HG03439 (cell line): ENCODE results near the gene ZNF629.

Experiments used
- ATAC-seq: cut with Tn5 transposase; IDR thresholded peaks from one replicate; pipeline ENCODE4 v1.9.1; 2021; ENCODE audit warnings: mild to moderate bottlenecking, moderate library complexity; ENCODE audit not compliant: unreplicated experiment

Gene ZNF629

DNA sequence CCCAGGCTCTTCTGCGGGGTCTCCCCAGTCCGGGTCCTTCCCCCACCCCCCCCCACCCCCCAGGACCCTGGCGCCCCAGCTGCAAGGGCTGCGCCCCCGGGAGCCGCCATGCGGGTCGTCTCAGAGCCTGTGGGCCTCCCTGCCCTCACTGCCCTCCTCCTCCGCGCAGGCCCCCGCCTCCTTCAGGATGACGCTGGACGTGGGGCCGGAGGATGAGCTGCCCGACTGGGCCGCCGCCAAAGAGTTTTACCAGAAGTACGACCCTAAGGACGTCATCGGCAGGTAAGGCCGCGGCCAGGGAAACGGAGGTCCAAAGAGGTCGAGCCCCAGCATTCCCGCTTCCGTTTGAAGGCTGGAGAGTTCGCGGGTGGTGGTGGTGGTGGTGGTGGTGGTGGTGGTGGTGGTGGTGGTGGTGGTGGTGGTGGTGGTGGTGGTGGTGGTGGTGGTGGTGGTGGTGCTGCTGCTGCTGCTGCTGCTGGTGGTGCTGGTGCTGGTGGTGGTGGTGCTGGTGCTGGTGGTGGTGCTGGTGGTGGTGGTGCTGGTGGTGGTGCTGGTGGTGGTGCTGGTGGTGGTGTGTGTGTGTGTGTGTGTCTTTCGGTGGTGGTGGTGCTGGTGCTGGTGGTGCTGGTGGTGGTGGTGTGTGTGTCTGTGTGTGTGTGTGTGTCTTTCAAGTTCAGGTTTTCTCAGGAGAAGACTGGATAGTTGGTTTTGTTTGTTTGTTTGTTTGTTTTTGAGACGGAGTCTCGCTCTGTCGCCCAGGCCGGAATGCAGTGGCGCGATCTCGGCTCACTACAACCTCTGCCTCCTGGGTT is 38.2 kb downstream of the ZNF629 start:
- peak; percentile 11 for ATAC-seq

DNA sequence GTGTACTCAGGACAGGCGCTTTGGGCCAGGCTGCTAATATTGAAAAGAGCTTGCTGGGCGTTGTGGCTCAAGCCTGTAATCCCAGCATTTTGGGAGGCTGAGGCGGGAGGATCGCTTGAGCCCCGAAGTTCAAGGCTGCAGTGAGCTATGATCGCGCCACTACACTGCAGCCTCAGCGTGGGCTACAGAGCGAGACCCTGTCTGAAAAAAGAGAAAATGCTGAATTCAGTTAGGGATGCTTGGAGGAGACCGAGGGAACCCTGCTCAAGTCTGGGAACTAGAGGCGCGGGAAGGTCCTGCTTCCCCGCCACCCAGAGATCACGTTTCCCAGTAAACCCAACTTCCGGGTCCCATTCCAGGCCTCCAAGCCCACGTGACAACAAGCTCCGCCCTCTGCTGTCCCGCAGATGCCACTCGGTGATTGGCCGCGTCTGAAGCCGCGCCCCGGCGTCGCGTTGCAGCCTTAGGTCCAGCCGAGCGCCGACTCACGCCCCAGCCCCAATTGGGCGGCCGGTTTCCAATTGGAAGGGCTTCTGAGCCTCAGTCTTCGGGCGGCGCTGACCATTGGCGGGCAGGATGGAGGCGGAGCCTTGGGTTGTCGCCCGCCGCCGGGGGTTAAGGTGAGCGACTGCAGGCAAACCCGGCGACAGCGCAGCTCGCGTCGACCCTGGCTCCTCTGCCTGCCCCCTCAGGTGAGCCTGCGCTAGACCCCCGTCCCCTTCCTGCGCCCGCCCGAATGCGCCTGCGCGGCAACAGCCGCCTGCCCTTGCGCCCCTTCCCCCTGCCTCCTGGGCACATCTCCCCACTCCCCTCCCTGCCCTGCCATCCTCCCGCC is 39.0 kb downstream of the ZNF629 start, which contains the start of gene PHKG2:
Gene PHKG2, plus strand, starts transcription at position 627 of the 835 bp plus-strand sequence. CDS start 396 bp downstream, outside the sequence.
- peak; percentile 95 for ATAC-seq

DNA sequence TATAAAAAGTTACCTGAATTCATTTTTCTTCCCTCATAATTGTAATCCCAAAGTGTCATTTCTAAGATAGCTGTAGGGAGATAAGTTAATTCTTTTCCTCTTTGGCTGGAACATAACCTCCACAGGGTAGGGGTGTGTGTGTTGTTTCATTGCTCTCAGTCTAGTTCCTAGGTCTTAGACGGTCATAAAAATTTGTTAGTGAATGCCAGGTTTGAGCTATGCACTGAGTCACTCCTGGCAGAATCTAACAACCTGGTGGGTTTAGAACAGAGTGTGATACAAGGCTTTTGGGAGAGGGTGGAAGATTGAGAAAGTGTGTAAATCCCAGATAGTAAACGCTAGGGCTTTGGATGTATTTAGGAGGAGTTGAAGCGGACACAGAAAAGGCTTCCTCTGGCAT is 39.7 kb downstream of the ZNF629 start:
- ATAC-seq = no peak

DNA sequence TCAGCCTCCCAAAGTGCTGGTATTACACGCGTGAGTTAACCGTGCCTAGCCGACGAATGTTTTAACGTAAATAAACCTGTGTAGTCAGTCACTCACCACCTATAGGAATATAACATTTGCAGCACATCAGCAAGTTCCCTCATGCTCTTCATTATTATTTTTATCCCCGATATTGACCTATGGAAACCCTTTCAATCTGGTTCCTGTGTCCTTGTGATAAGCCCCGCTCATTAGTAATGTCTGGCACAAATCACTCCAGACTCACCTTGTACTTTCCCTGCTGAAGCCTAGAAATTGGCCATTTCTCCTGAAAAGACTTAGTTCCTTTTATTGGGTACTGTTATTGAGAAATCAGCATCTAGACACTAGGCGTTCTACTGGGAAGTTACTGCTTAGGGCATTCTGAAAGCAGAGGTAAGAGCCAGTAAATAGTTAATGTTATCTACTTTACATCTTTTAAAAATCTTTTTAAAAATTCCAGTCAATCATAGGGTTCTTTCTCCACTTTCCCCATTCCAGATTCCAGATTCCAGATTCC is 40.3 kb downstream of the ZNF629 start:
- ATAC-seq = no peak

DNA sequence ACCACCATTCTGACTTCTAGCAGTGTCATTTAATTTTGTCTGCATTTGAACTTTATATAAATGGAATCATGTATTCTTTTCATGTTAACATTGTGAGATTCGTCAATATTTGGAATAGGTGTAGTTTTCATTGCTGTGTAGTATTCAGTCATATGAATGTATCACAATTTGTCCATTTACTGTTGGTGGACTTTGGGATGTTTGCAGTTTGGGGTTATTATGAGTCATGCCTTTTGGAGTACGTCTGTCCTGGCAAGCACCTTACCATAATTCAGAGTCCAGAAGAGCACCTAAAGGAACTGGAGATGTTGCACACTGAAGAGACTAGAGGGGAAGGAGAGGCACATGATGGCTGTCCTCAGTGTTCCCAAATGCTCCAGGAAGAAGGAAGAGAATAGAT is 41.9 kb downstream of the ZNF629 start:
- no peak for ATAC-seq

DNA sequence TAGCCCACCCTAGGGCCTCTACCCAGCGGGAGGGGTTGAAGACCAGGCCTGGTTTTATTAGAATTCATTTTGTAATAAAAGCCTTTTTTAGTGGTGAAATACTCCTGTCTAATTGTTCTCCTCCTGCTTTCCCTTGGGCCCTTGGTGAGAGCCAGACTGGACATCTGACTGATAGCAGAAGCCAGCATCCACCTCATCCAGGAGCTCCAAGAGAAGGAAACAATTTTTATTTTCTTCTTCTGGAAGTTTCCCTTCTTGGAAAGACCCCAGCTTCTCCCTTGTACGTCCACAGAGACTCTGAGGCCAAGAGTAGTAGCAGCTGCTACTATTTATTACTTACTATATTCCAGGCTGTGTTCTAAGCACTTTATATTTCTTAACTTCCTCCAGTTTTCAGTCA is 42.8 kb downstream of the ZNF629 start:
- no peak for ATAC-seq

DNA sequence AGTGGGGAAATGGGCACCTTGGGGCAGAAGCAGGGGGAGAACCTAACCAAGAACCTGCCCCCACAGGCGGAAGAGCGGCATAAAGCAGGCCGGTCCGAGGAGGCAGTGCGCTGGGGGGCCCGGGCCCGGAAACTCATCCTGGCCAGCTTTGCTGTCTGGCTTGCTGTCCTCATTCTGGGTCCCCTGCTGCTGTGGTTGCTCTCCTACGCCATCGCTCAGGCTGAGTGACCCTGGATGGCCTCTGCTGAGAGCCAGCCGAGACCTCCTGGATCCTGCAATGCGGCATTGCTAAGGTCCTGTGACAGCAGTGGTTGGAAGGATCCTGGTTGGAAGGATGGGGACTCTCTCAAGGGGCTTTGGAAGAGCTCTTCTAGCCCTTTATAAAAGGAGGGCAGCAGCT is 43.3 kb downstream of the ZNF629 start:
- ATAC-seq = no peak

DNA sequence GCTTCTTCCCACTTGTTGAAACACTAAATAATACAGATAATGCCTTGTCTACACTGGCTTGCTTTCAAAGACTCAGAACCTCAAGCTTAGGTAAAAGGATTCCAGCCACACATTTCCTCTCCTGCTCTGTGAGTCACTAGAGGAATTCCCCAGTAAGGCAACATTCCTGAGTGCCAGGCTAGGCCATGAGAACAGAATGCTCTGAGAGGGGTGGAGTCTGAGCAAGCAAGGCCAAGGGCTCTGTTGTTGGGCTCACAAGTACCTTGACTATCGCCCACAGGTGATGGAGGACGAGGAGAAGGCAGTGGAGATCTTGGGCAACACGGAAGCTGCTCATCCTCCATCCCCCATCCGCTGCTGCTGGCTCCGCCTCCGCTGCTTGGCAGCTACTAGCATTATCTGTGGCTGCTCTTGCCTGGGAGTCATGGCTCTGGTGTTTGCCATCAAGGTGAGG is 45.5 kb downstream of the ZNF629 start:
- no peak for ATAC-seq

DNA sequence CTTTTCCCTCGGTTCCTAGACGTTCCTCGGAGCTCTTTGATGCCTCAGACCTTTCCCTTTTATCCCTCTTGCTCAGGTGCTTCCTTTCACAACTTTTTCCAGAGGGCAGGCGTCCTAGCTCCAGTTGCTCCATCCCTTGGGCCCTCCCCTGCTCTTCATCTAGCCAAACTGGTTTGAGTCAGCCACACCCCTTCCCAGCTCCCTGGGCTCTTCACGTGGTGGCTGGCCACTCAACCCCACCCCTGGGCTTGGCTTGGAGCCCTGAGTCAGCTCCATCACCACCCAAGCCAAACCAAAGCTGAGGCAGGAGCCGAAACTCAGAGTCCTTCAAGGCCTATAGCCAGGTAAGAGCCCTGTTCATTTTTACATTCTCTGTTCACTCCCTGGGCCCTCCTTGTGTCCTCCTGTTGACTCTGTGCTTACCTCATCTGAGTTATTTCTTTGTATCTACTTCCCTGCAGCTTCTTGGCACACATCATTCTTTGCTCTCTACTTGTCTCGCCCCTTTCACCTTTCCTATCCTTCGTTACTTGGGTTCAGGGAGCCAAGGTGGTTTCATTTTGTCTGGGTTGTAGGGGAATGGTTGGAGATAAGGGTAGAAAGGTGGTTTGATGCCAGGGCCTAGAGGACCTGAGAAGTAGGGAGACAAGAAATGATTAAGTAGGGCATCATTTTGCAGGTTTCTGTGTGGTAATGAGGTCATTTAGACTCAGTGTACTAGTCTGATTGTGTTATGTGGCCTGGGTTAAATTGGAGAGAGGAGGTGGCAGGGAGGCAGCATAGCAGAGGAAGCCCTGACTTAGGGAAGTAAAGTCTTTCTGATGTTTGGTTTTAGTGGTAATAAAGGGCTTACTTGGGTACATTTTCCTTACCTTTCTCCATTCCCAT is 46.4 kb downstream of the ZNF629 start:
- ATAC-seq = no peak

DNA sequence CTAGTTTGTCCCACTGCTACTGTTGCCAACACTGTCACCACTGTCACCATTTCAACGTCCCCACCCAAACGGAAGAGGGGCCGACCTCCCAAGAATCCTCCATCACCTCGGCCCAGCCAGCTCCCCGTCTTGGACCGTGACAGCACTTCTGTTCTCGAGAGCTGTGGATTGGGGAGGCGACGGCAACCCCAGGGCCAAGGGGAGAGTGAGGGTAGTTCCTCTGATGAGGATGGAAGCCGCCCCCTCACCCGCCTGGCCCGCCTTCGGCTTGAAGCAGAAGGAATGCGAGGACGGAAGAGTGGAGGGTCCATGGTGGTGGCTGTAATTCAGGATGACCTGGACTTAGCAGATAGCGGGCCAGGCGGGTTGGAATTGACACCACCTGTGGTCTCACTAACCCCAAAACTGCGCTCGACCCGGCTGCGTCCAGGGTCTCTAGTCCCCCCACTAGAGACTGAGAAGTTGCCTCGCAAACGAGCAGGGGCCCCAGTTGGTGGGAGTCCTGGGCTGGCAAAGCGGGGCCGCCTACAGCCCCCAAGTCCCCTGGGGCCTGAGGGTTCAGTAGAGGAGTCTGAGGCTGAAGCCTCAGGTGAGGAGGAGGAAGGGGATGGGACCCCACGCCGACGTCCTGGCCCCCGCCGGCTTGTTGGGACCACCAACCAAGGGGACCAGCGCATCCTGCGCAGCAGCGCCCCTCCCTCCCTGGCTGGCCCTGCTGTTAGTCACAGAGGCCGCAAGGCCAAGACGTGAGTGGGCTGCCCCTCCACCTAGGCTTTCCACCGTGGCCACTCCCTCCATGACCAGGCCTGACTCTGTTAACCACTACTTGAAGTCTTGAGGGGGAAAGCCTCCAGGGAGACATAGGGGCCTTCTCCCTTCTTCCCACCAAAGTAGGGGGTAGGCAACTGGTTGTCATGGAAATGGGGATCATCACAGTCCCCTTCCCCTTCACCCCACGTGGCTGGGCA is 47.7 kb downstream of the ZNF629 start:
- ATAC-seq = no peak

DNA sequence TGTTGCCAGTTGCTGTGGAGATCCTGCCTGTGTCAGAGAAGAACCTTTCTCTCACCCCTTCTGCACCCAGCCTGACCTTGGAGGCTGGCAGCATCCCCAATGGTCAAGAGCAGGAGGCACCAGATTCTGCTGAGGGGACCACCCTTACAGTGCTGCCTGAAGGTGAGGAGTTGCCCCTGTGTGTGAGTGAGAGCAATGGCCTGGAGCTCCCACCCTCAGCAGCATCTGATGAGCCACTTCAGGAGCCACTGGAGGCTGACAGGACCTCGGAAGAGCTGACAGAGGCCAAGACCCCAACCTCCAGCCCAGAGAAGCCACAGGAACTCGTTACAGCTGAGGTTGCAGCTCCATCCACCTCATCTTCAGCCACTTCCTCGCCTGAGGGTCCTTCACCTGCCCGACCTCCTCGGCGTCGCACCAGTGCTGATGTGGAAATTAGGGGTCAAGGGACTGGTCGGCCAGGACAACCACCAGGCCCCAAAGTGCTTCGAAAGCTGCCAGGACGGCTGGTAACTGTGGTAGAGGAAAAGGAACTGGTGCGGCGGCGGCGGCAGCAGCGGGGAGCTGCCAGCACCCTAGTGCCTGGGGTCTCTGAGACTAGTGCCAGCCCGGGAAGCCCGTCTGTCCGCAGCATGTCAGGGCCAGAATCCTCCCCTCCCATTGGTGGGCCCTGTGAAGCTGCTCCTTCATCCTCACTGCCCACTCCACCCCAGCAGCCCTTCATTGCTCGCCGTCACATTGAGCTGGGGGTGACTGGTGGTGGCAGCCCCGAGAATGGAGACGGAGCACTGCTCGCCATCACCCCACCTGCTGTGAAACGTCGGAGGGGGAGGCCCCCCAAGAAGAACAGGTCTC is 49.0 kb downstream of the ZNF629 start:
- ATAC-seq = no peak

DNA sequence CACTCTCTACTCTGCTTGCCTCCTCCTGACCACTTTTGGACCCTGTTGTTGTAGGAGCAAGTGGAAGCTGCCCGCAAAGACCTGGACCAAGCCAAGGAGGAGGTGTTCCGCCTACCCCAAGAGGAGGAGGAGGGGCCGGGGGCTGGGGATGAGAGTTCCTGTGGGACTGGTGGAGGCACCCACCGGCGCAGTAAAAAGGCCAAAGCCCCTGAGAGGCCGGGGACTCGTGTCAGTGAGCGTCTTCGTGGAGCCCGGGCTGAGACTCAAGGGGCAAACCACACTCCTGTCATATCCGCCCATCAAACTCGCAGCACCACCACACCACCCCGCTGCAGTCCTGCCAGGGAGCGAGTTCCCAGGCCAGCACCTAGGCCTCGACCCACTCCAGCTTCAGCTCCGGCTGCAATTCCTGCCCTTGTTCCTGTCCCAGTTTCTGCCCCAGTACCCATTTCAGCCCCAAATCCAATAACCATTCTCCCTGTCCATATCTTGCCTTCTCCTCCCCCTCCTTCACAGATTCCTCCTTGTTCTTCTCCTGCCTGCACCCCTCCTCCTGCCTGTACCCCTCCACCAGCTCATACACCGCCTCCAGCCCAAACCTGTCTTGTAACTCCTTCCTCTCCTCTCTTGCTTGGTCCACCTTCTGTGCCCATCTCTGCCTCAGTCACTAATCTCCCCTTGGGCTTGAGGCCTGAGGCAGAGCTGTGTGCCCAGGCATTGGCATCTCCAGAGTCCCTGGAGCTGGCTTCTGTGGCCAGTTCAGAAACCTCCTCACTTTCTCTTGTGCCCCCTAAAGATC is 49.8 kb downstream of the ZNF629 start:
- ATAC-seq = no peak

DNA sequence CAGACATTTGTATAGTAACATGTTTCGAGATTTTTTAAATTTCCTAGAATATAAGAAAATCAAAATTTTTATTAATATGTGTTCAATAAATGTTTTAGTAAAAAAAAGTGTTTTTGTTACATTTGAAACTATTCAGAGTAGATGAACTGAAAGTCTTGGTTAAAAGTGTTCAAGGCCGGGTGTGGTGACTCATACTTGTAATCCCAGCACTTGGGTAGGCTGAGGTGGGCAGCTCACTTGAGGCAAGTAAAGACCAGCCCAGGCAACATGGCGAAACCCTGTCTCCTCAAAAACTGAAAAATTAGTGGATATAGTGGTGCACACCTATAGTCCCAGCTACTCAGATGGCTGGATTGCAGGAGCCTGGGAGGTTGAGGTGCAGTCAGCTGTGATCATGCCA is 55.6 kb downstream of the ZNF629 start:
- no peak for ATAC-seq

DNA sequence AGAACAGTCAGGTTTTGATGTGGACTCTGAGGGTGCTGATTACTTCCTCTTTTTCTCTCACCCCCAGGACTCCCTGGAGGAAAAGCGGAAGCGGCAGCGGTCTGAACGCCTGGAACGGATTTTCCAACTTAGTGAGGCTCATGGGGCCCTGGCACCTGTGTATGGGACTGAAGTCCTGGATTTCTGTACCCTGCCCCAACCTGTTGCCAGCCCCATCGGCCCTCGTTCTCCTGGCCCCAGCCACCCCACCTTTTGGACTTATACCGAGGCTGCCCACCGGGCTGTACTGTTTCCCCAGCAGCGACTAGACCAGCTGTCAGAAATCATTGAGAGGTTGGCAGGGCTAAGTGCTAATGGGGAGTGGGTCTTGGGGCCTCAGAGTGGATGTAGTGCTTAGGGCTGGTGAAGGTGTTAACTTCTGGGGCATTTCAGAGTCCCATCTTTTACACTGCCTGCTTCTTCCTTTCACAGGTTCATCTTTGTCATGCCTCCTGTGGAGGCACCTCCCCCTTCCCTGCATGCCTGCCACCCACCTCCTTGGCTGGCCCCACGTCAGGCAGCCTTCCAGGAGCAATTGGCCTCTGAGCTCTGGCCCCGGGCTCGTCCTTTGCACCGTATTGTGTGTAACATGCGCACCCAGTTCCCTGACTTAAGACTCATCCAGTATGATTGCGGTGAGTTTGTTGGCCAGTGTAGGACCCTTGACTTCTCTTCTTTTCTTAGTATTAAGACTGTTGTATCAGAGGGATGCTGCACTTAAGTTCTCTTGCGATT is 57.9 kb downstream of the ZNF629 start:
- no peak for ATAC-seq
